DLD1 (cell line): ENCODE results near the gene SPAG6.
"Not testable (repeated sequence)": the region's sequence is repeated elsewhere in the genome, so short reads cannot be mapped to it uniquely, and the experiment has no call there.

Experiments
- in situ Hi-C: cut with HindIII; loops from 2 replicates; pipeline ENCODE4 v1.10.0; 2017; ENCODE audit warnings: low sequenced_read_pairs

The SPAG6 gene

DNA sequence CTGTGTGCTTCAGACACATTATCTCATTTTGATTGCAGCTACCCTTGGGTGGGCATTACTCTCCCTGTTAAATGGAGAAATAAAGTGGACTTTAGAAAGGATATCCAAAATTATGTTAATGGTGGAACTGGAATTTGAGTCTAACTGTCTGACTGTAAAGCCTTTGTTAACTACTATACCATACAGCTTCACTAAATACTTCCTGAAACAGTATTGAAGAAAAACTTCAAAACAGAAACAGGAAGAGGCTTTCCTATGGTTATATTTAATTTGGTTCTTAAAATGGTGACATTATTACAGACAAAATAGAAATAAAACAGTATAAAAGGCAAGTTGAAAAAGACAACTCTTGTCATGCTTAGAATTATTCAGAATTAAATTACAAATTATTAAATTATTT lies 25.0 kb downstream of the SPAG6 start:
- in situ Hi-C loops, result no loop called here

DNA sequence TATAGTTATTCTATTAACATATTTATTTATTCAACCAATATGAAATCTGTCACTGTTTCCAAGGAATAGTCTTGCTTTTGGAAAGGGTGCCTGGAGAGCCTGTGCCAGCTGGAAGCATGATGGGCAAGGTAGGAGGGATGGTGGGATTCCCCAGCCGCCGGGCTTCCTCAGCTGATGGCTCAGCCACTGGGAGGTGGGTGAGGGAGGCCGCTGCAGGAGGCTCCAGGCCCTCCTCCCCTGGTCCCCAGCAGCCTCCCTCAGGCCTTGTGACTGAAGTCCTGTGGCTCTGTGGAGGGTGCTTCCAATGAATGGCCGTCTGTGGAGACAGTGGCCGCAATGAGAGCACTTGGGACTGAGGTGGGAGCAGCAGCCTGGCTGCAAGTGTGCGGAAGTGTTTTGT lies 27.0 kb downstream of the SPAG6 start:
- in situ Hi-C loops, result no loop called here

DNA sequence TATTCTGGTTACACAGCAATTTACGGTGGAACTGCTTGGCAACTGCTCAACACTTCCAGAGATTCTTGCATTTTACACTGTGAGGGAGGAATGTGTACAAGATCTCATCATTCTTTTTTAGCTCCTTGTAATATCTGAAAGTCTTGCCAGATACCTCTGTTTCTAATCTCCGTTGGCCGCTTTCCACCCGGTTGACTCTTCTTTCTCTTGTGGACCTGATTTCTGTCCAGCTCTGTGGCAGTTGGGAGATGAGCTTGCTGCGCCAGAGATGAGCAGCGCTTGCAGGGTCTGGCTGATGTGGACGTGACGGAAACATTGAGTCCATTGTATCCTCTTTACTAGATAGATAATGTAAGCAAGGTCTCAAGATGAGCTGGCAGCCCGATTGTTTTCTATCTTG lies 27.6 kb downstream of the SPAG6 start:
- in situ Hi-C loops, result no loop called here

DNA sequence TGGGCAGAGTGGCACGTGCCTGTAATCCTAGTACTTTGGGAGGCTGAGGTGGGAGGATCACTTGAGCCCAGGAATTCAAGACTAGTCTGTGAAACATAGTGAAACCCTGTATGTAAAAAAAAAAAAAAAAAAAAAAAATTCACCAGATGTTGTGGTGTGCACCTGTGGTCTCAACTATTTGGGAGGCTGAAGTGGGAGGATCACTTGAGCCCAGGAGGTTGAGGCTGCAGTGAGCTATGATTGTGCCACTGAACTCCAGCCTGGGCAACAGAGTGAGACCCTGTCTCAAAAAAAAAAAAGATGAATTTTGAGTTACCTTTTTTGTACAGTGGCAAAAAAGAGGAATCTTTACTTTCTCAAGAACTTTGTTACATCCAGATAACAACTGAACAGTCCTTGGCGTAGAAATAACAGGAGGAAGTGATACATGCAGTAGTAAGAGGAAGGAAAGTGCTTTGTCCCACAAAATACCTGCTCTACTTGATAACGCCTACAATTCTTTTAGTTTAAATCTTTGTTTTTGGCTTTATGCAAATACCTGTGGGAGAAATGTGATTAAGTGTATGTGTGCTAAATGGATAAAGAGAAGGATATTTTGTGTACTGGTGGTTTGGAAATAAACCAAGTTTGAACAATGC lies 29.3 kb downstream of the SPAG6 start:
- in situ Hi-C loops, result no loop called here

DNA sequence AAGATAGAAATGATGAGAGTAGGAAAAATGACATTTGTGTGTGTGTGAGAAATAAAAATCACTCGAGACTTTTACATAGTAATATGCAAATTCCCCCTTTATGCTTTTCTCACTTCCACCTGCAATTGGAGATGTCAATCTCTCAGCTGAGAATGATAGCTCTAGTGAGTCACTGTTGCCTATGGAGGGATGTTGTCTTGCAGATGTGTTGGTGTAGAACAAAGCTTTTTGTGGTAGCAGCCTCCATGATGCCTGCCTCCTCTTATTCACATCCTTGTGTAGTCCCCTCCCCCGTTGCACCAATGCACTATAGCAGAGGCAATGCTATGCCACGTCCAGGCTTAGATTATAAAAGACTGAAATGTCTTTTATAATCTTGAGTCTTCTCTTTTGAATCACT lies 33.8 kb downstream of the SPAG6 start:
- in situ Hi-C loops, result no loop called here

DNA sequence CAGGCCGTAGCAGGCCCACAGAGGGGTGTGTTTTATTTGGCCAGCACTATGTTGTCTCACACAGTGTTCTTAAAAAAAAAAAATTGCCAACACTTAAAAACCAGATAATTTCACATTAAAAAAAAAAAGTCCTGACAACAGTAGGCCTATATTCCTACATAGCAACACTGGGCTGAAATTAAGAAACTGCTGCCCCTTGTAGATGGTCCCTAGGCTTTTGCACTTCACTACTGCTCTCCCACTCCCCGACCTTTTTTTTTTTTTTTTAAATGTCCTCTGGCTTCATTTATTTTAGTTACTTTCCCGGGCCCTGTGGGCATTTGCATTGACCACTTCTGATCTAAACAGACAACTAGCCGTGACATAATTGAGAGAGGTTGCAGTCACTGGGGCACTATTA lies 36.0 kb downstream of the SPAG6 start:
- in situ Hi-C loops, result no loop called here

DNA sequence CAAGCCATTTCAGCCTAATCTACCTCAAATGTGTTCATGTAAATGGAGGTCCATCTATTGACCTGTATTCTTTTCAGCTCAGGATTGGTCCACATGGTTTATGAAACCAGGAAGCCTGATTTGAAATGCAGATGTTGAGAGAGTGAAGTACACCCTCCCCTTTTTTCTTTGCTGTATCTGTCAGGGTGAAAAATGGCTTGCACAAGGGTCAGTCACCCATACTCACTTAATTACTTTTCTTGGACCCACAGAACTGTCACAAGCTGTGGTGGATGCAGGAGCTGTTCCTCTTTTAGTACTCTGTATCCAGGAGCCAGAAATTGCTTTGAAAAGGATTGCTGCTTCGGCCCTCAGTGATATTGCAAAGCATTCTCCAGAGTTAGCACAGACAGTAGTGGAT lies 41.2 kb downstream of the SPAG6 start:
- in situ Hi-C loops, result no loop called here

DNA sequence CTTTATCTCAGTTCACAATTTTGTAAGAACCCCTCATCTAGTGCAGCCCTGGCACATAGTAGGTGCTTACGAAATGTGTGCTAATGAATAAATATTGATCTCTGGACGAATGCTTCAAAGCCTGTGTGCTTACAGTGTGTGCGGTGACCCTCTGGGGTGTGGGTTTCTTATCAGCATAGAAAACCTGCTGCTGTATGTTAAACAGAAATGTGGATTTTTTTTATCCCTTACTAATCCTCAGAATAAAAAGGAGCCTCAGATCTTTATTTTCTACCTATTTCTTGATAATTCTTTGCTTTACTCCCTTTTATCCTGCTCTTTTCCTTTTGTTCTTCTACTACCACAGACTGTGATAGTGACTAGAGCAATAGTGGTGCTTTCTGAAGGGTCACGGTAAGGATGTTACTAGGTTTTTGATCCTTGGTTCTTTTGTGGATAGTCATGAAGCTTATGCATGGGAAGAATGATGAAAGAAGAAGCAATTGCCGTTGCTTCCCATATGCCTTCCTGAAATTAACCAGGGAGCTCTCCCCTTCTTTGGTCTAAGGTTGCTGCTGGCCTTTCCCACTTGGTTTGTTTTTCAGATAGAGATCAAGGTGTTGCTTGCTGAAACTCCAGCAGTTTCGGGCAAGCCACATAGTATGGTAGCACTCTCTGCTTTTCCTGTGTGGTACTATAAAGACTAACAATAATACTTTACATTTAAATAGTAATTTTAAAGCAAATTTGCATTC lies 44.7 kb downstream of the SPAG6 start:
- in situ Hi-C loops, result no loop called here

DNA sequence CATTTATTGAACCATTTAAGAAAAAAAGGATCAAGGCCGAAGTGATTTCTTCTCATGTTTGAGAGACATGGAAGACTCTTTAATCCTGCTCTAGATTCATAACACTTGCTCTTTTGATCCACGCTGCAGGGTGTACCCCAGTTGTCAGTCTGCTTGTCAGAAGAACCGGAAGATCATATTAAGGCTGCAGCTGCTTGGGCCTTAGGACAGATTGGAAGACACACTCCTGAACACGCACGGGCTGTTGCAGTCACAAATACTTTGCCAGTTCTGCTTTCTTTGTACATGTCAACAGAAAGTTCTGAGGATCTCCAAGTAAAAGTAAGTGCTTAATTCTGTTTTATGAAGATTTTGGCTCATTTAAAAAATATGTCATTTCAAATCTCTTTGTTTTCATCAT lies 46.3 kb downstream of the SPAG6 start:
- in situ Hi-C loops, result no loop called here

DNA sequence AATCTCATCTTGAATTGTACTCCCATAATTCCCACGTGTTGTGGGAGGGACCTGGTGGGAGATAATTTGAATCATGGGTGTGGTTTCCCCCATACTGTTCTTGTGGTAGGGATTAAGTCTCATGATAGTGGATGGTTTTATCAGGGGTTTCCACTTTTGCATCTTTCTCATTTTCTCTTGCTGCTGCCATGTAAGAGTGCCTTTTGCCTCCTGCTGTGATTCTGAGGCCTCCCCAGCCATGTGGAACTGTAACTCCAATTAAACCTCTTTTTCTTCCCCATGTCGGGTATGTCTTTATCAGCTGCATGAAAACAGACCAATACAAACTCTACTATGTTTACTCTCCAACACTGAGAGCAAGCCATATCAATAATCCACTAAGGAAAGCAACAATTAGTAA lies 50.9 kb downstream of the SPAG6 start:
- in situ Hi-C loops, result not testable (repeated sequence)

DNA sequence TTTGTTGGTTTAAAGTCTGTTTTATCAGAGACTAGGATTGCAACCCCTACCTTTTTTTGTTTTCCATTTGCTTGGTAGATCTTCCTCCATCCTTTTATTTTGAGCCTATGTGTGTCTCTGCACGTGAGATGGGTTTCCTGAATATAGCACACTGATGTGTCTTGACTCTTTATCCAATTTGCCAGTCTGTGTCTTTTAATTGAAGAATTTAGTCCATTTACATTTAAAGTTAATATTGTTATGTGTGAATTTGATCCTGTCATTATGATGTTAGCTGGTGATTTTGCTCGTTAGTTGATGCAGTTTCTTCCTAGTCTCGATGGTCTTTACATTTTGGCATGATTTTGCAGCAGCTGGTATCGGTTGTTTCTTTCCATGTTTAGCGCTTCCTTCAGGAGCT lies 61.6 kb downstream of the SPAG6 start:
- in situ Hi-C loops, result not testable (repeated sequence)

DNA sequence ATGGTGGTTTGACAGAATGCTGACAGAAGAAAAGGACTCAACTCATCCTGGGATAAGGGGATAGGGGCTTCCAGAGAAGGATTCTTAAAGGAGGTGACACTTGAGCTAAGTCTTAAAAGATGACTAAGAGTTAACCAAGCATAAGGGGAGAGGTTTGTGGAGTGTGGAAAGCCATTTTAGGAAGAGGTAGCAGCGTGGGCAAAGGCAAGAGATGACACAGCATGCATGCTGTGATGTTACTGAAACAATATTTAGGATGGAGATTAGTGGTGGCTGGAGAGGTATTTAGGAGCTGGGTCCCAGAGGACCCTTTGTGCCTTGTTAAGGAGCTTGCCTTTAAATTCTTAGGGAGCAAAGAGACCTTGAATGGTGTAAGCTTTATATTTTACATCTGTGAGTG lies 65.1 kb downstream of the SPAG6 start:
- in situ Hi-C loops, result no loop called here

DNA sequence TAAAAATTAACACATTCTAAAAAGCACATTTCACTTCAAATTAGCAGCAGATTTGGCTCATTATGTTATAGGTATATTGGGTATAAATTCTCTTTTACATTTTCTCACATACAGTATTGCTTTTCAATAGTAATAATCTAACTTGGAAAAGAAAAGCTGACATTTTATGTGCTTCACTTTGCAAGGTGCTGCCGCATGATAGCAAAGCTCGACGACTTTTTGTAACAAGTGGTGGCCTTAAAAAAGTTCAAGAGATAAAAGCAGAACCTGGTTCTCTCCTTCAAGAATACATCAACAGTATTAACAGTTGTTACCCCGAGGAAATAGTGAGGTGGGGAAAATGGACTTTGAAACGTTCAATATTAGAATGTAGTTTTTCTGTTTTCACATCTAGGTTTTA lies 65.5 kb downstream of the SPAG6 start:
- in situ Hi-C loops, result no loop called here

DNA sequence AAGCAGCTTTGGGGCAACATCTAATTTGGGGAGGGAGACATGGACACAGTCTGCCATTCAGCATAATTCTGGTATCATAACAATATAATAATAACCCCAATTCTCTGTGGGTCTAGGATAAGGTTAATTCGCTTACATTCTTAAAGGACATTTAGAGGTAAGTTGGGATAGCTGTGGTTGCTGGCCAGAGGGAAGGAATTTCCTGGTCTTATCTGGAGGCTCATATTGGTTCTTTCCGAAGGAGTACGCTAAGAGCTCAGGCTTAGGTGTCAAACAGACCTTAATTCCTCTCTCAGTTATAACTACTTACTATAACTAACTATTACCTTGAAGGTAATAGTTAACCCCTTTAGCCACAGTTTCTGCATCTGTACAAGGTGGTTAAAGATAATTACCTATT lies 68.8 kb downstream of the SPAG6 start:
- in situ Hi-C loops, result no loop called here

DNA sequence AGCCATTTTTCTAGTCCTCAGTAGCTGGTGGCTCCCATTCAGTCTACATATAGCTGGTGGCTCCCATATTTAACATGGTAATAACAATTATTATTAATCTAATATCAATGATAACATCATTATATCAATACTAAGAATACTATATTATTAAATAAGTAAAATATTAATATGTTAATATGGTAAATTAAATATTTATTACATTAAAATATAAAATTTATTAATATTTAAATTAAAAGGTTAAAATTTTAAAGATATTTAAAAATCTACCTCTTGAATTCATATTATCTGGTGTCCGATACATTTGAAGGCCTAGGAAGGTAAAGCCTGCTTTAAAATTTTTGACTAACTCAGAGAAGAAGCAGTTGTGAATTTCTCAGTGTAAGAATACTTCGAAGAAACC lies 69.8 kb downstream of the SPAG6 start:
- in situ Hi-C loops, result no loop called here

DNA sequence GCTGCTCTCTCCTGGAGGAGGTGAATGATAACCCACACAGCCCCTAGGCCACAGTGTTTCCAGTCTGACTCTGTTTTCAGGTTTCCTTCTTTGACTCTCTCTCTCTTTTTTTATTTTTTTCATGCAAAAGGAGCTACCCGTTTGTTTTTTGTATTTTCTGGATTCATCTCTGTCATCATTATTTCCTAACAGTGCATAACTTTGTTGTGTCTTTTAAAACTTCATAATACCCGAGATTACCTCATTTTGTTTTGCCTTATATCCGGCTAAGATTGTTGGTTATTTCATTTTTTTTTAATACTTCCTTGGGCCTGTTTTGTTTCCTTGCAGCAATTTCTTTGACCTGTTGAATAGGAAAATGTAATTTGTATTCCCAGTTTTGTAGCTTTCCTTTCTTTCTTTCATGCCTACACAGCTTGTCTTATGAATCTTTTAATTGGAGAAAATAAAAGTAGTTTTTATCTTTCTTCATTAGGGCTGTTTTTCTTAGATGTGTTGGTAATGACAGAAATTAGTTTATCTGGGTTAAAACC lies 72.5 kb downstream of the SPAG6 start:
- in situ Hi-C loops, result no loop called here

DNA sequence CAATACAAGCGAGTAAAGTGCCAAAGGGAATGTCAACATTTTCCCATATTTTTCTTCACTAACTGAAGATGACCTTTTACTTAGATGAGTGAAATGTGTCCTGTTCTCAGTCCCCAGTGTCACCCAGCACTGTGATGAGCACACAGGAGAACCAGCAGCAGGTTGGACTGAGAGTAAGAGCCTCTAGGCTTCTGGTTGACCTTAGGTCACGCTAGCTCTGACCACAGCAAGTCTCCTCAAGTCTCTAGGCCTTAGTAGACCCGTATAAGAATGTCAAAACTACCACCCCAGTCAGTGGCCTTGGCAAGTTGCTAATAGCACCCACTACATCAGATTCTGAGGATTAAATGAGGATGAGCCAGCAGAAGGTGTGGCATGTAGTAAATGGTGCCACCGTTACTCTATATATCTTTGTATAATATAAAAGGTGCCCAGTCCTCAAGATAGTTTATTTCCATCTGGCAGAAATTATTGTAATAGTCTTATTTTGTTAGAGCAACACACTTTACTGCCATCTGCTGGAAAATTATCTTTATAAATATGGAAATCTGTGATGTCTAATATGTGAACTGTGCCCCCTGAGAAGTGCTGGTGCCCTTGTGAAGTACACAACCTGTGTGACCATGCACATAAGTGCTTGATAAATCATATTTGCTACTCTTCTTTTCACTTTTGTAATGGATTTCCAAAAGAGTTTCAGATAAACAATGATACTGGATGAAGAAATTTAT lies 75.7 kb downstream of the SPAG6 start:
- in situ Hi-C loops, result no loop called here

DNA sequence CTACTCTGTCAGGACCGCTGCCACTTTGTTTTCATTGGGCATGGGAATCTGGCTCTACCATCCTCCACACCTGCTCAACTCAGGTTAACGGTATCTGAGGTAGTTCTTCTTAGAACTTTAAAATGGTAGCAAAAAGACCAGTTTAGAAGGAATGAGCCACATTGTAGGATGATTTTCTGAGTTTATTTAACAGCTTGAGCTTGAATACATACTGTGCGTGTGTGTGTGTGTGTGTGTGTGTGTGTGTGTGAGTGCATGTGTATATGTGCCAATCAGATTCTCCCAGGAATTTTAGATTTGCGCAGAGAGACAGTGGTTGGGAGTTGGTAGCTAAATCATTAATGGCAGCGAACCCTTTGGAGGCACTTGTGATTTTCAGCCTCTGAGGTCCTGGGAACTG lies 81.4 kb downstream of the SPAG6 start:
- in situ Hi-C loops, result no loop called here

DNA sequence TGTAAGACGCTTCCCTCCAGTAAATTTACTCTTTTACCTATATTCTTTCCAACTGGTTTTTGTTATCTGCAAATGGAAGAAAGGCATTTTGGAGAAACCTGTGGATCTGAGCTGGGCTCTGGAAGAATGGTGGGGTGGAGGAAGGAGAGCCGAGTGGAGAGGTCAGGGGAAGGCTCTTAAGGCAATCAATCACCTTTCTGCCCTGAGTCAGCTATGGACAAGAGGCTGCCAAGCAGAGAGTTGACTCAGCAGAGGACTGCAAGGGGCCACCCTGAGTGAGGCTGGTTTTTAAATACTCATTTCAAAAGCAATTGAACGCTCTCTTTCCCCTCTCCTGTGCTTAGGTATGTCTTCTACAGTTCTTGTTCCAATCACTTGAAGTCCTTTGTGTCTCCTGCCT lies 81.8 kb downstream of the SPAG6 start:
- in situ Hi-C loops, result no loop called here

DNA sequence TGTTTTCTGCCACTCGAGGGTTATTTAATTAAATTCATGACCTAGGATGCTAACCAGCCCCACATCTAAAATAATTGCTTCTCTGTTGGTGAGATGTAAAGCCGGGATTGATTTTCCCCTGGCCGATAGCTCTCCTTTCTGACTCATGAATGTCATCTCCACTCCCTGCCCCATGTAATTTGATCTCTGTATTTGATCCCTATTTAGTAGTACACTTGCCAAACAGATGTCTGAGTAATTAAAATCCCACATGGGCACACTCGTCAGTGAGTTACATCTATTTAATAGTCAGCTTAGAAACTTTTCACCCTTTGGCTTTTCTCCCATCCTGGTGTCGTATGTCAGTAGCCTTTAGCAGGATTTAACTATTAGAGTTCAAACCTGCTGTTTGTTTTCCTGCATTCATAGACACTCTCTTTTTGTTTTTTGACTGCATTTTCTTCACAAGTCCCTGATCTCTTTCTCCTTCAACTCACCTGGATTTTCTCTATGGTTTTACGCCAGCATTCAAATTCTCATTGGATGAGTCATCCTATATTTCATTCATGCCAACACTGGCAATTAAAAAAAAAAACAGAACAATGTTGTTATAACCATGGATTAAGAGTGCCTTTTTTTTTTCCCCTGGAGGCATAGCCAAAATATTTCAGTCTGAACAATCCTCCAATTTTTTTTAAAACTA lies 82.7 kb downstream of the SPAG6 start:
- in situ Hi-C loops, result no loop called here

DNA sequence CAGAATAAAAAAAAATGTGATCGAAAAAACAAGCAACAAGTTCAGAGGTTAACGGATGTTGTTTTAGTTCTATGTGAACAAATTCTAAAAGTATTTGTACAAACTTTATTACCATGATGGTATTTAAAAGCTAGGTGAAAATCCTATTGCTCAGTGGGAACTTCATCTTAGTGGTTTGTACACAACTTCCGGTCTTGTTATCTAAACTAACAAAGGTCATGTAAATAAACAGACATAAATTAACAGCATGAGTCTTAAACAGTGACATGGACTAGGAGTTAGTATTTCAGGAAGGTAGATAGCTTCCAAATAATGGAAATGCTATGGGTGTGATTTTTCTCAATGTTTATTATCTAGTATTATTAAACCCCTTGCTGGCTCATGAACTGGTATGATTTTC lies 83.8 kb downstream of the SPAG6 start:
- in situ Hi-C loops, result no loop called here
